Right cardiac atrium (tissue), 5 donors: ENCODE data around the gene MTHFSD. TPM values are rescaled to one million over a fixed set of nuclear protein-coding genes. Genes with fewer than 3 reads are reported as not detected.

ENCODE experiments used
- ATAC-seq, 2 donors: fragments of 200-7000 bp; cut with Tn5 transposase; one replicate each; pipeline versions ENCODE4 v1.8.0 to v1.9.1; 2020; ENCODE audit warnings: moderate library complexity in 2 of 2, mild to moderate bottlenecking in 1 of 2
- DNase-seq, 3 donors: peaks; one replicate each; pipeline ENCODE4 v3.0.0-alpha.2; 2020
- H3K27ac ChIP-seq: one replicate; pipeline ENCODE4 v1.5.1; 2013; ENCODE audit warnings: mild to moderate bottlenecking, low read length, control low read depth, moderate library complexity
- H3K27me3 ChIP-seq: one replicate; pipeline ENCODE4 v1.6.1; 2013; ENCODE audit not compliant: control insufficient read depth, insufficient read depth
- H3K4me1 ChIP-seq: one replicate; pipeline ENCODE4 v1.6.1; 2013; ENCODE audit warnings: low read length; ENCODE audit not compliant: control insufficient read depth, insufficient read depth
- H3K4me3 ChIP-seq: one replicate; pipeline ENCODE4 v1.5.1; 2013; ENCODE audit warnings: low read length, control low read depth
- H3K9me3 ChIP-seq: one replicate; pipeline ENCODE4 v1.6.1; 2013; ENCODE audit warnings: low read length; ENCODE audit not compliant: control insufficient read depth
- WGBS: extraction: QIAGEN DNeasy Blood & Tissue Kit; methylation state at CpG from one replicate; pipeline ENCODE4 v1.1.7; 2013; 5-methylcytosine and 5-hydroxymethylcytosine counted together
- intact Hi-C, 4 donors: fragments of 100-400 bp; cut with DNase I; formaldehyde crosslinking; loops; one replicate each; pipeline versions ENCODE4 v1.11.0 to v1.14.0; 2022 to 2023
- polyA plus RNA-seq: library from polyadenylated mRNA; stranded (reverse); fragments of 200-250 nt; gene quantifications from one replicate; pipeline ENCODE4 v1.2.3, GENCODE V29; 2013
- total RNA-seq, 4 donors: library from RNA; stranded (reverse); fragmentation: NEBNext Ultra II Directional; extraction: Animal tissue kit (Norgen Biotek cat#: 25700); gene quantifications; one replicate each; pipeline ENCODE4 v1.2.1, GENCODE V29; 2021
- donor health status: healthy with polysubstance abuse.
- donor health status: DM: no; HTN: yes; CAD: no.
- donor health status: DM: no; HTN: no; CAD: no.
- donor health status: DM: no; HTN: yes; CAD: no; lungs with severe emphysema.
- donor health status: DM: yes; HTN: yes; CAD: no.

Gene MTHFSD
- total and polyA plus RNA-seq, 5 donors: 8.8 to 14.7 (median 11.2) TPM

DNA sequence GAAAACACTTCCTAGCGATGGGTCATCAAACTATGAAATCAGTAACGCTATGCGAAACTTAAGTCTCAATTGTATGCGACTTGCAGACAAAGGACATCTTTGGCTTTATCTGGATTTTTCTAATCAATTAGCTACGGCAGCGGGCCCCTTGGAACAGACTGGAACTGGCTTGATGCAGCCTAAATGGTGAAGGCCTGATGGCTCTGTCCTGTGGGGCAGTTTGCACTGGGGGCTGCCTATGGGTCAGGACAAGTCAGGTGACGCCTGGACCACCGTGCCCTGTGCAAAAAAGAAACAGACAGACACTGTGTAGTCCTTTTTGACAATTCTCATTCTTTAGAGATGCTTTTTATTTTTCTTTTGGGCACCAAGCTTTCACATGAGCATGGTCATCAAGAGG lies 22.0 kb downstream of the MTHFSD start:
- ATAC-seq (no peak), DNase-seq (no peak)
- intact Hi-C loops: no loop called here
- 94% methylated on average over 8 of the region's 8 CpGs for WGBS
- Histone ChIP-seq H3K9me3 (no peaks in the 10 kb centered on the region), H3K27ac (no peak overlapping the region), H3K27me3 (no peaks in the 10 kb centered on the region), H3K4me1 (no peaks in the 10 kb centered on the region), H3K4me3 (no peak overlapping the region)

DNA sequence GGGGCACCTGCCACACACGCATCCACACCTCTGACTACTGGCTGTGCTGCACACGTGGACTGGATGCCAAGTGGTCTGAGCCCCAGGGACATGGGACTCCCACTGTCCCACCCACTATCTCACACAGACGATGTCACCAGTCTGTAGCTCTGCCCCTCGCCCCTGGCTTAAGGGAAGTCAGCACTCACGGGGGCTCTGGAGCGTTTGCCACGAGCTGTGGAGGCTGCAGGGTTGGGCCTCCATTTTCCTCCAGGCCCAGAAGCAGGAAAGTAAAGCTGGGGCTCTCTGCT lies 22.6 kb downstream of the MTHFSD start:
- ATAC-seq (no peak), DNase-seq (peak in 1 of 3 donors; percentile 24)
- H3K27ac ChIP-seq: no peak overlapping the region
- intact Hi-C loops: no loop called here
- H3K4me1 ChIP-seq: no peaks in the 10 kb centered on the region
- no peak overlapping the region for H3K4me3 ChIP-seq
- 91% methylated on average over 7 of the region's 7 CpGs for WGBS
- H3K27me3 ChIP-seq: no peaks in the 10 kb centered on the region
- H3K9me3 ChIP-seq: no peaks in the 10 kb centered on the region

DNA sequence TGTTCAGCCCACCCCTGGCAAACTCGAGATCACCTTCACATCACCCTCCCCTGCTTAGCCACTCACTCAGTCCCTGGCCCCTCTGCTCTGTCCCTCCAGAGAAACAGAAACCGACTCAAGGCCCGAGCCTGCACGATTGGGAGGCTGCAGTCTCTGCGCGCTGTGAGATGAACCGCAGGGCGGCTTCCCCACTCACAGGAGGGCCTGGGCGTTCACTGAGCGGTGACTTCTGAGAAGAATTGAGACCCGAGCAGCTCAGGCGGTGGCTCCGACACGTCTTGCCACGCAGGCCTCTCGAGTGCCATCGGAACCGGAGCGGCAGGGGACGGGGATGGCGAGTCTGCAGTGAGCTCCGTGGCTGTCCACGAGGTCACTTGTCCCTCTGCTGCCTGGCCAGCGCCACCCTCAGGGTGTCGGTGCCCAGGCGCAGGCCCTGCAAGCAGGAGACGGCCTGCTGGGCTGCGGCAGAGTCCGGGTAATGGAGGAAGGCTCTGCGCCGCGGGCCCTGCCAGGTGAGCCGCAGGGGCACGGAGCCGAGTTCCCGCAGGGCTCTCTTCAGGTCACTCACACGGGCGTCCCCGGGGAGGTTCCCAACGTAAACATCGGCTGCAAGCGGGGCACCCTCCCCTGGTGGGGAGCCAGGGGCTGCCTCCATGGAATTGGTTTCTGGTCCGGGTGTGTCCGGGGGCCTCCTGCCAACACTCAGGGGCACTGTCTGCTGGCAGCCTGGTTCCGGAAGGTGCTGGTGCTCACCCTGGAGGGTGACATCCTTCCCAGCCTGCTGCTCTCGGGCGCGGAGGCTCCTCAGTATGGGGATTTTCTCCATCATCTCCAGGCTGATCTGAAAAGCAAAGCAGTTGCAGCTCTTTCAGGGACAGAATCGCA lies 23.2 kb downstream of the MTHFSD start:
- Histone ChIP-seq H3K9me3 (no peaks in the 10 kb centered on the region), H3K4me1 (no peaks in the 10 kb centered on the region), H3K27me3 (no peaks in the 10 kb centered on the region), H3K4me3 (no peak overlapping the region), H3K27ac (no peak overlapping the region)
- ATAC-seq: peak in 1 of 2 donors; percentile 15
- intact Hi-C loops: no loop called here
- DNase-seq: peak in 1 of 3 donors; percentile 65
- WGBS: 93% methylated on average over 49 of the region's 49 CpGs

DNA sequence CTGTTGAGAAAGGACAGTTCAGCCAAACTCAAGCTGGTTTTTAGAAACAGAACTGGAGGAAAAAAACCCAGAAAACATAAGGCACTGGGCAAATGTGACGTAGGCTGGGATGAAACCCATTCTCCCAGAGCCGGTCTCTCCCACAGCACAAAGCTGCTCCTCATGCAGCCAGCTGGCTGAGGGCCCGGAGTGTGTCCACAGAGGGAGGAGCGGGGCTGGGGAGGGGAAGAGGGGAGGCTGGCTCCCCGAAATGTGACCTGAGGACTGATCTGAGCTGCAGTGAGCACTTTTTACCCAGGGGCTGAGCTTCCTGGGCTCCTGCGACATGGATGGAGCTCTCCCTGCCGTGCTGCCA lies 23.9 kb downstream of the MTHFSD start:
- H3K27me3 ChIP-seq: no peaks in the 10 kb centered on the region
- no peaks in the 10 kb centered on the region for H3K4me1 ChIP-seq
- intact Hi-C loops: no loop called here
- ATAC-seq (peak; percentile 81 to 88), DNase-seq (peak; percentile 83 to 92 (median 91))
- no peaks in the 10 kb centered on the region for H3K9me3 ChIP-seq
- no peak overlapping the region for H3K27ac ChIP-seq
- 60% methylated on average over 7 of the region's 7 CpGs for WGBS
- H3K4me3 ChIP-seq: no peak overlapping the region

DNA sequence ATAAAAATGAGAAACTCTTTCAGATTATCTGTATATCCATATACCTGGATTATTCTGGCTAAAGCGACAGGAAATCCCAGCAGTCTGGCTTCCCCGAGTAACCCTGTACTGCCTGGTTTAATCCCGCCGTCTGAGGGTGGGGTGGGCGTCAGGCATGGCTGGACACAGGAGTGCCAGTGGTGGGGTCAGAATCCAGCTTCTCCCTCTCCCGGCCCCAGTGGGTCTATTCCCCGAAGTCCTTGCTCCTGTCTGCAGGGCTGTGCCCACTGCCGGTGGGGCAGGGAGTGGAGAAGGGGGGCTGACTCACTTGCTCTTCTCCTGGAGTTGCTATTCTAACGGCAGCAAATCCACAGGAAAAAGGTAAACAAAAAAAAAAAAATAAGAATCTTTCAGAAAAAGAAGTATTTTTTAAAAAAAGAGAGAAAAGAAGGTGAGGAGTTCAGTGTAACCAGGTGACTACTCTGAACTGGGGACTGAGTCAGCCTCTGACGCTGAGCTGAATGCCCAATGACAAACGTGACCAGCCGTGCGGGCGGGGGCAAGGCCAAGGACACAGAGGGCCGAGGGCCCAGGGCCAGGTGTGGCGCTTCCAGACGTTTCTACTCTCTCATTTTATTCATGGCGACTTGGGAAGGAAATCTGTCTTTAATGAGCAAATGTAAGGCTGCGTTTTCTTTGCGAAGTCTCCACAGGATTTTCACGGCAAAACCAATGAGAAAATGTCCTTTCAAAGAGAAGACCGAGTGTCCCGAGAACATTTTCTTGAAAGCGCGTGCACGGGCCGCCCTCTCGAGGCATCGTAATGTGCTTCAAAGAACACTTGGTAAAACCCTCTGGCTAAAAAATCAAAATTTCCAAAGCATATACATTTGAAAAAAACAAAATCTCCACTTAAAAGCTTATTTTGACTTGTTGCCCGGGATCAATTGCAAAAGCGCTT lies 24.5 kb downstream of the MTHFSD start:
- no peaks in the 10 kb centered on the region for H3K4me1 ChIP-seq
- no peaks in the 10 kb centered on the region for H3K27me3 ChIP-seq
- WGBS: 77% methylated on average over 31 of the region's 31 CpGs
- no peak overlapping the region for H3K27ac ChIP-seq
- intact Hi-C loops: no loop called here
- ATAC-seq (no peak), DNase-seq (peak in 1 of 3 donors; percentile 50)
- no peaks in the 10 kb centered on the region for H3K9me3 ChIP-seq
- no peak overlapping the region for H3K4me3 ChIP-seq

DNA sequence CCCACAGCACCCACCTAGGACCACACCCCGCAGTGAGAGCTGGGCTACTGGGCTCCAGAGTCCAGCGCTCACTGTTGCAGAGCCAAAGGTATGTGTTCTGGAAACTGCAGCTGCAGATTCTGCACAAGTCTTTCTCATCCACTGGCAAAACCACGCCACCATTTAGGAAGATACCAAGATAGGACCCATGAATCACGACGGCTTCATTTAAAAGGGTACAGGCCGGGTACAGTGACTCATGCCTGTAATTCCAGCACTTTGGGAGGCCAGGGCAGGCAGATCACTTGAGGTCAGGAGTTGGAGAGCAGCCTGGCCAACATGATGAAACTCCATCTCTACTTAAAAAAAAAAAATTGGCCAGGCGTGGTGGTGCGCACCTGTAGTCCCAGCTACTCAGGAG lies 25.9 kb downstream of the MTHFSD start:
- Histone ChIP-seq H3K27me3 (no peaks in the 10 kb centered on the region), H3K4me1 (no peaks in the 10 kb centered on the region), H3K9me3 (no peaks in the 10 kb centered on the region), H3K4me3 (no peak overlapping the region), H3K27ac (no peak overlapping the region)
- intact Hi-C loops: no loop called here
- DNase-seq (peak in 1 of 3 donors; percentile 22), ATAC-seq (no peak)
- WGBS: 92% methylated on average over 8 of the region's 8 CpGs

DNA sequence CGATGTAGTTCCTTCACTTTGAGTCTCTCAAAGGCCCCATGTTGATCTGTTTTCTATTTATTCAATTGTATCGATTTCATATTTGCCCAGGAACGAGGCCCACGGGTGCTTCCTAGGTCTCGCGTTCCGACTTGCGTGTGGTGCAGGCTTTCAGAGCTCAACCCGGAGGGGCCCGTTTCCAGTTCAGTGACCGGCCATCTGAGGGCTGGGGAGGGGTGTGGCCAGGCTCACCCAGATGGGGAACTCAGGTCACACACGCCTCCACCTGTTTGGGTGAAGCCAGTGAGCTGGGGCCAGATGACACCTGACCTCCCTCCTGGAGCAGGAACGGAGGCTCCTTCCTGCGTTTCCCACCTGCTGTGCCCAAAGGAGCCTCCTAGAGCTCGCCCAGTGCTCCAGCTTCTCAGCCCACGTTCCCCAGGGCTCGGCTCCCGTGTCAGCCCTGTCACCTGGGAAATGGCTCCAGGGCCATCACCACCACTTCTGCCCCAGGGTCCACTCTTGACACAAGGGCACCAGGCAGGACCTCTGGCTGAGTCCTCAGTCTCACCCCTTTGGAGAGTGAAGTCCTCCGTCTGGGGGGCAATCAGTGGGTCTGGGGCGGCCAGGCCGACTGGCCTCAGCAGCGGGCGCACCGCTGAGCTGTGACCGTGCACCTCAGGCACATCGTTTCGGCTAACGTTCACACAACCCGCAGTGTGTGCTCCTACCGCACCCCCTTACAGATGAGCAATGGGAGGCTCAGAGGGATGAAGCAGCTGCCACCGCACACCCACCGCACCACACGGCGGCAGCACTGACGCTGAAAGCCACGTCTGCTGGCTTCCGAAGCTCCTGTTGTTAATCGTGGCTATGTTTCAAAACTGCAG lies 26.7 kb downstream of the MTHFSD start:
- Histone ChIP-seq H3K4me1 (no peaks in the 10 kb centered on the region), H3K9me3 (no peaks in the 10 kb centered on the region), H3K4me3 (no peak overlapping the region), H3K27me3 (no peaks in the 10 kb centered on the region), H3K27ac (no peak overlapping the region)
- DNase-seq (peak in 1 of 3 donors; percentile 40), ATAC-seq (no peak)
- intact Hi-C loops: no loop called here
- WGBS: 93% methylated on average over 38 of the region's 38 CpGs

DNA sequence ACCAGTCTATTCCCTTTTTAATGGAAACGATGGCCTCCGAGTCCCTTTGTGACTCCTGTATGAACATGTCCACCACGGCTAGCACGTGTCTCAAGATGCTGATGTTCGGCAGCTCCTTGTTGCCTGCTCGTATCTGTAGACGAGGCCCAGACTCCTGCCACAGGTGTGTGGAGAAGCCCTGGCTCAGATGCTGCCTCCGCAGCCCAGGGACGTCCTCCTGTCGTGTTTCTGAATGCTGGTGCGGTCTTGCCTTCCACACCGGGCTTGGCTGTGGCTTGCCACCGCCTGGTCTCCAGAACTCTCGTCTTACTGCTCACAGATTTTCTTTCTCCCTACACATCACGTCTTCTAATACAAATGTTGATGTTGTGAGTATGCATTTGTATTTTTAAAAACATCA lies 27.7 kb downstream of the MTHFSD start:
- DNase-seq (no peak), ATAC-seq (no peak)
- no peaks in the 10 kb centered on the region for H3K27me3 ChIP-seq
- H3K4me3 ChIP-seq: no peak overlapping the region
- H3K9me3 ChIP-seq: no peaks in the 10 kb centered on the region
- WGBS: 89% methylated on average over 15 of the region's 15 CpGs
- no peaks in the 10 kb centered on the region for H3K4me1 ChIP-seq
- no peak overlapping the region for H3K27ac ChIP-seq
- intact Hi-C loops: no loop called here

DNA sequence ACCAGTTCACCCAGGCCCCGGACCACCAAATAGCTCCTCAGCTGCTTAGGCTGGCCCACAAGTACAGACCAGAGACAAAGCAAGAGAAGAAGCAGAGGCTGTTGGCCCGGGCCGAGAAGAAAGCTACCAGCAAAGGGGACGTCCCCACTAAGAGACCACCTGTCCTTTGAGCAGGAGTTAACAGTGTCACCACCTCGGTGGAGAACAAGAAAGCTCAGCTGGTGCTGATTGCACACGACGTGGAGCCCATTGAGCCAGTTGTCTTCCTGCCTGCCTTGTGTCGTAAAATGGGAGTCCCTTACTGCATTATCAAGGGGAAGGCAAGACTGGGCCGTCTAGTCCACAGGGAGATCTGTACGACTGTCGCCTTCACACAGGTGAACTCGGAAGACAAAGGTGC lies 29.3 kb downstream of the MTHFSD start:
- DNase-seq (peak in 1 of 3 donors; percentile 33), ATAC-seq (no peak)
- Histone ChIP-seq H3K4me3 (no peak overlapping the region), H3K27me3 (no peaks in the 10 kb centered on the region), H3K9me3 (no peaks in the 10 kb centered on the region), H3K27ac (no peak overlapping the region), H3K4me1 (no peaks in the 10 kb centered on the region)
- intact Hi-C loops: no loop called here
- WGBS: 73% methylated on average over 12 of the region's 12 CpGs

DNA sequence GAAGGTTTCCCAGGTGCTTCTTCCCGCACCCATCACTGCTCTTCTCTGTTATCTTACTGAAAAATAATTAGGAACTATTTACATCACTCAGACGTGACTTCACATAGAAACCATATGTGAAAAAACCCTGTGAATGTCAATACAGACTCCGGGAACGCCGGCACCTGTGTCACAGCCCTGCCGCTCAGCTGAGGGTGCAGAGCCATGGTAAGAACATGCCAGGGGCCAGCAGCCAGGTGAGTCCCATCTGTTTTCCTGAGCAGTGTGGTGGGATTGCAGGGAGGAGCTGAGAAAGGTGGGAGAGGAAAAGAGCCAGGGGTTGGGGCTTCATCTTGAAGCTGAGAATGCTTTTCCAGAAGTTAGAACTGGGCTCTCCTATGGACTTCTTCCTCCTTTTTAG lies 31.0 kb downstream of the MTHFSD start:
- ATAC-seq (no peak), DNase-seq (peak in 1 of 3 donors; percentile 19)
- H3K27ac ChIP-seq: no peak overlapping the region
- H3K9me3 ChIP-seq: no peaks in the 10 kb centered on the region
- H3K4me3 ChIP-seq: no peak overlapping the region
- 66% methylated on average over 6 of the region's 6 CpGs for WGBS
- H3K27me3 ChIP-seq: no peaks in the 10 kb centered on the region
- intact Hi-C loops: no loop called here
- no peaks in the 10 kb centered on the region for H3K4me1 ChIP-seq
